HG02678 (cell line): ENCODE results near the gene SIX2.

Experiments used
- ATAC-seq: cut with Tn5 transposase; IDR thresholded peaks from one replicate; pipeline ENCODE4 v1.9.1; 2021; ENCODE audit warnings: mild to moderate bottlenecking, moderate library complexity; ENCODE audit not compliant: unreplicated experiment

SIX2 gene

DNA sequence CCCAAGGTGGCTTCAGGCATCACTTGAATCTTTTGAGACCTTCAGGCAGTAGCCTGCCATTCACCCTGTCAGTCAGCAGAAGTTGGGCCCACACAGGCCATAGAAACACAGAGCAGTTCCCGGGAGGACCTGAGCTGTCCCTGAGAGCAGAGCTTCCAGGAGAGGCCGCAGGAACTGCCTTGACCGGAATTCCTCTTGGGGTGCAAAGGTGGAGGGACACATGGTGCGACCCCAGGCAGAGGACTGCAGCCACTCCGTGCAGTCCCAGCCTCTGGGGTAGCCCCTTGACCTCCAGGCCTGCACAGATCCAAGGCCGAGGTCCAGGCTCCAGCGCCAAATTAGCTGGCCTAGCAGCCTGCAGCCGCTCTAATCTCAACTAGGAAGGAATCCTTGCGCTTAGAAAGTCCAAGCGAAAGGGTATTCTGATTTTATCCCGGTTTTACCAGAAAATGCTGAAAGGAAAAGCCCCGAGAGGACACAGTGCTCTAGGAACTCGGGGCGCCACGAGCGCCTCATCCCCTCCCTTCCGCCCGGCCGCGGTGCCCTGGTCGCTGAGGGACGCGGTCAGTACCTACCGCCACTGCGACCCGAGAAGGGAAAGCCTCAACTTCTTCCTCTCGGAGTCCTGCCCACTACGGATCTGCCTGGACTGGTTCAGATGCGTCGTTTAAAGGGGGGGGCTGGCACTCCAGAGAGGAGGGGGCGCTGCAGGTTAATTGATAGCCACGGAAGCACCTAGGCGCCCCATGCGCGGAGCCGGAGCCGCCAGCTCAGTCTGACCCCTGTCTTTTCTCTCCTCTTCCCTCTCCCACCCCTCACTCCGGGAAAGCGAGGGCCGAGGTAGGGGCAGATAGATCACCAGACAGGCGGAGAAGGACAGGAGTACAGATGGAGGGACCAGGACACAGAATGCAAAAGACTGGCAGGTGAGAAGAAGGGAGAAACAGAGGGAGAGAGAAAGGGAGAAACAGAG lies 5.4 kb downstream of the SIX2 start:
- ATAC-seq: no peak

DNA sequence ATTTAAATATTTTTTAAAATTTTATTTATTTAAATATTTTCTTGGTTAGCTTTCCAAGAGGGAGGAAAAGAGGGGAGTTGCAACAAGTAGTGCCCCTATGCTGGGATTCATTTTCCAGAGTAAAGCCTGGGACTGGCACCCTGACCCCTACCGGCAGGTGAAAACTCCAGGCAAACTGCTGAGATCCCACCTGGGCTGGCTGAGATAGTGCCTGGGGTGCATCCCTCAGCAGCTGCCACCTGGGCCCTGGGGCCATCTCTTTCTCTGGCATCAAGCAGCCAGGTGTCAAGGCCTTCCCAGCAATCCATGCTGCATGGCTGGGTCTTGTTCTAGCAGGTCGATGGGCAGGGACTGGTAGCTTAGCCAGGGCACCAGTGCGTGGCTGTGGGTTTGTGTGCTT lies 6.6 kb downstream of the SIX2 start:
- no peak for ATAC-seq

DNA sequence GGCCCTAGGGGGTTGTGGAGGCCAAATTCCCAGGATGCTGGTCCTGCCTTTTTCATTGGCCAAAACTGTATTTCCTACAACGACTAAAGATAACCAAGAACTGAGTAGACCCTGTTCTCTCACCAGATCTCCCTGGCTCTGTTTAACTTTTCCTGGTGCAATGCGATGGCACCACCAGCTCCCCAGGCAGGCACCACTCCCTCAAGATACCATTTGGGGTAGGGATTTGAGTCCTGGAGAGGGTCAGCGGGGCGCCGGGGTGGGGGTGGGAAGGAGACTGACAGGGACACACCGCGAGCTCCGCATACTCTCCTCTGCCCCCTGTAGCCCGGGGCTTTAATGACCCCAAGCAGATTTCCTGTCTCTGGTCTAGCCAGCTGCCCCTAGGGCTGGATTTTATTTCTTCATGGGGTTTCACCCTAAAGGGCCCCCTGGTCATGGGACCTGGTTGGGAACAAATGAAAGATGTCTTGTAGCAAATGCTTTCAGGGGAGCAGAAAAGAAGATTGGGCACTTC lies 7.3 kb downstream of the SIX2 start:
- ATAC-seq: no peak

DNA sequence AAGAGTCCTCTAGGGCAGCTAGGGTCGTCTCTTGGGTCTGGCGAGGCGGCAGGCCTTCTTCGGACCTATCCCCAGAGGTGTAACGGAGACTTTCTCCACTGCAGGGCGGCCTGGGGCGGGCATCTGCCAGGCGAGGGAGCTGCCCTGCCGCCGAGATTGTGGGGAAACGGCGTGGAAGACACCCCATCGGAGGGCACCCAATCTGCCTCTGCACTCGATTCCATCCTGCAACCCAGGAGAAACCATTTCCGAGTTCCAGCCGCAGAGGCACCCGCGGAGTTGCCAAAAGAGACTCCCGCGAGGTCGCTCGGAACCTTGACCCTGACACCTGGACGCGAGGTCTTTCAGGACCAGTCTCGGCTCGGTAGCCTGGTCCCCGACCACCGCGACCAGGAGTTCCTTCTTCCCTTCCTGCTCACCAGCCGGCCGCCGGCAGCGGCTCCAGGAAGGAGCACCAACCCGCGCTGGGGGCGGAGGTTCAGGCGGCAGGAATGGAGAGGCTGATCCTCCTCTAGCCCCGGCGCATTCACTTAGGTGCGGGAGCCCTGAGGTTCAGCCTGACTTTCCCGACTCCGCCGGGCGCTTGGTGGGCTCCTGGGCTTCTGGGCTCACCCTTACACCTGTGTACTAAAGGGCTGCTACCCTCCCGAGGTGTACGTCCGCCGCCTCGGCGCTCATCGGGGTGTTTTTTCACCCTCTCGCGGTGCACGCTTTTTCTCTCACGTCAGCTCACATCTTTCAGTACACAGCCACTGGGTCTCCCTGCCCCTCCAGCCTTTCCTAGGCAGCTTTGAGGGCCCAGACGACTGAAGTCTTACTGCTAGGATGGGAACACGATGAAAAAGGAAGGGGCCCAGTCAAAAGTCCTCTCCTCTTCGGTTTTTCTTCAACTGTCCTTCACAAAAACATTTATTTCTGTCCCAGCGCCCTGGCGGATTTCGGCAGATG lies 8.1 kb downstream of the SIX2 start:
- ATAC-seq: no peak

DNA sequence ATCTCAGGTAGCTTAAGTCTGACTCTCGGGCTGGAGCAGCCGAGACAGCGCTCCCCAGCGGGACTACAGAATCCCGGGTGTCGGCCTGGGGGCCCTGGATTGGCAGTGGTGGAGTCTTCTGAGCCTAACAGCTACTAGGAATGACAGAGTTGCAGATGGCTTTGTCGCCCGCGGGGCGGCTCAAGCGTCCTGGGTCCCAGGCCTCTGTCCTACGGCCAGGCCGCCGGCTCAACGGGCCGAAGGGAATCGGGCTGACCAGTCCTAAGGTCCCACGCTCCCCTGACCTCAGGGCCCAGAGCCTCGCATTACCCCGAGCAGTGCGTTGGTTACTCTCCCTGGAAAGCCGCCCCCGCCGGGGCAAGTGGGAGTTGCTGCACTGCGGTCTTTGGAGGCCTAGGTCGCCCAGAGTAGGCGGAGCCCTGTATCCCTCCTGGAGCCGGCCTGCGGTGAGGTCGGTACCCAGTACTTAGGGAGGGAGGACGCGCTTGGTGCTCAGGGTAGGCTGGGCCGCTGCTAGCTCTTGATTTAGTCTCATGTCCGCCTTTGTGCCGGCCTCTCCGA lies 8.8 kb downstream of the SIX2 start:
- no peak for ATAC-seq

DNA sequence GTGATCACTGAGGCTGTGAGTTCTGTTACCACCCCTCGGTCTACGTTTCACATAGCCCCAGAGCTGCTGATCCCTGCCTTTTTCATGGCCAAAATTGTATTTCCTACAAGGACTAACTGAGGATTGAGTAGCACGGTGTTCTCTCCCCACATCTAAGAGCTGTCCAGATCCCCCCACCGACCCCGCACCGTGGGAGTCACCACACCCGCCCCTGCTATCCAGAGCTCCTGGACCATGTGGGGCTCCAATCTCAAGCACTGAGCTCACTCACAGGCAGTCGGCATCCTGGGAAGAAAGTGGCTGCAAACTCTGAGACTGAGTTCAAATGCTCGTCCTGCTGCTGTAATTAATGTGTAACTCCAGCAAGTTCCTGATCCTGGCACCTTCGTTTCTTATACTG lies 9.7 kb downstream of the SIX2 start:
- ATAC-seq: no peak

DNA sequence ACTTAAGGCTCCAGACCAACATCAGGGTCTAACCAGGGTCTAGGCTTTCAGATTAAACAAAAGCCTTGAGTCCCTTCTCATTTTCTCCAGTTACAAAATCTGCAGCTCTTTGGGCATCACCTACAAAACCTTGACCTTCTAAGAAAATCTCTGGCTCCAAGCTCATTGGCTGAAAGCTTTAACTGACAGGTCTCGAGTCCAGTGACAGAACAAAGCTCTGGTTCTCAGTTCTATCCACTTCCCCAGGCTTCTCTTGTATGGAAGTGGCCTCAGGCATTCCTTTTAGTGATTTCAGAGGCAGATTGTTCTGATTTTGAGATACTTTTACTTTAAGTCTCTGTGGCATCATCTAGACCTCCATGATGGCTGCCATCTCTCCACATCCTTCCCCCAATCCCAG lies 11.3 kb downstream of the SIX2 start:
- no peak for ATAC-seq

DNA sequence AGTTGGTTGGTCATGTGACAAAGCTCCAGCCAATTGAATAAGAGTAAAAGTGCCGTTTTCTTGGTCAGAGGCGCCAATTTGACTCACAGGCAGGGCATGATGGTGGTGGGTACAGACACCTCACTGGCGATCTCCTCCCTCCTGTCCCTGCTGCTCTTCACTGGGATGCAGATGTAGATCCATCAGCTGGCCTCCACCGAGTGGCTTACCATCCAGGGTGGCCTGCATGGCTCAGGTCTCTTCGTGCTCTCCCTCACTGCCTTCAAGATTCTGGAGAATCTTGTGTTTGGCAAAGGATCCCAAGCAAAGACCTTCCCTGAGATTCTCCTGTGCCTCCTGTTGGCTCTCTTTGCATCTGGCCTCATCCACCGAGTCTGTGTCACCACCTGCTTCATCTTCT lies 12.9 kb downstream of the SIX2 start:
- ATAC-seq: no peak

DNA sequence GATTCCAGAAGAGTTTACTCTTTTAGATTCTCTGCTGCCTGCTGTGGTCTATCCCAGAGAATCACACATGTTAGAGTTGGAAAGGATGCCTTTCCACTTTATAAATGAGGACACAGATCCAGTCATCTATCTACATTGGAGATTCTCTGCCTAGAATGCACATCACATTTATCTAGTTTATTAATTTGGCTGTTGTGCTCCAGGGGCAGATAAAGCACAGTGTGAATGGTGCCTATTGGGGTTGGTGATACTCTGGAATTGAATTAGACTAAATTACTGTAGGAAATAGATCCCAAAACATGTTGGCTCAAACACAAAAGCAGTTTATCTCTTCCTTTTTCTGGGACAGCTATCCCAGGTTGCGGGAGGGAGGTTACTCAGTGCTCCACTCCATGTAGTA lies 14.9 kb downstream of the SIX2 start:
- ATAC-seq: no peak

DNA sequence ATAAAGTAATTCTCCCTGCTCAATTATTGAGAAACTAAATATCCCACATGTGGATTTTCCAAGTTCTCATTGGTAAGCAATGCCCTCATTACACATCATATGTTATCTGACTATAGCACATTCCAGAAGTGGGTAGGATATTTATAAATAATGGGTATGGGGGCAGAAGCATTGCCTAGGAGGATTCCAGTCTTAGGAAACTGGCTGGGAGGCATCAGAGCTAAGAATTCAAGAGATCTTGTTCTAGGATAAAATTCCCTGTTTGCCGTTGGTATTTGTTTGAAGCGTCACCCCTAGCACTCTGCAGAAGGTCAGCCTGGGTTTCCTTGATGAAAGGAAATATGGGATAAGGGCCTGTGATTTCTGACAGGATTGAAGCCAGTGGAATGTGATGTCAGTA lies 20.1 kb downstream of the SIX2 start:
- no peak for ATAC-seq

DNA sequence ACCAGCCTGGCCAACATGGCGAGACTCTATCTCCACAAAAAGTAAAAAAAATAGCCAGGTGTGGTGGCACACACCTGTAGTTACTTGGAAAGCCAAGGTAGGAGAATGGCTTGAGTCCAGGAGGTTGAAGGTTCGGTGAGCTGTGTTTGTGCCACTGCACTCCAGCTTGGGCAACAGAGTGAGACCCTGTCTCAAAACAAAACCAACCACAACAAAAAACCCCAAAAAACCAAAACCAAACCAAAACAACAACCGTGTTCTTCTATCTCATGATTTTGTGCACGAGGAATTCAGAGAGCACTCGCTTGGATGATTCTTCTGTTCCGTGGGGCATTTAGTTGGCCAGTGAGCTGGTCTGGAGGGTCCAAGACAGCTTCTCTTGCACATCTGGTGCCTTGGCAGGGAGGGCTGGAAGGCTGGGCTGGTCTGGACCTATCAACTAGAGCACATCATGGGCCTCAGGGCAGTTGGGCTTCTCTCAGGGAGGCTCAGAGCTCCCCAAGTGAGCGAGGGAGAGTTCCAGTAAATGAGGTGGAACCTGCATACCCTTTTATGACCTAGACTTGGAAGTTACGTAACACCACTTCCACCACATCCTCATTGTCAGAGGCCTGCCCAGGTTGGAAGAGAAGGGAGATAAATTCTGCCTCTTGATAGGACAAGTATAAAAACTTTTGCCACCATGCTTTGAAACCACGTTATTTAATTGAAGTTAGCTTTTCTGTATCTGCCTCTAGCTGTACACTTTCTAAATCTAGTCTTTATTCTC lies 25.2 kb downstream of the SIX2 start:
- ATAC-seq: no peak

DNA sequence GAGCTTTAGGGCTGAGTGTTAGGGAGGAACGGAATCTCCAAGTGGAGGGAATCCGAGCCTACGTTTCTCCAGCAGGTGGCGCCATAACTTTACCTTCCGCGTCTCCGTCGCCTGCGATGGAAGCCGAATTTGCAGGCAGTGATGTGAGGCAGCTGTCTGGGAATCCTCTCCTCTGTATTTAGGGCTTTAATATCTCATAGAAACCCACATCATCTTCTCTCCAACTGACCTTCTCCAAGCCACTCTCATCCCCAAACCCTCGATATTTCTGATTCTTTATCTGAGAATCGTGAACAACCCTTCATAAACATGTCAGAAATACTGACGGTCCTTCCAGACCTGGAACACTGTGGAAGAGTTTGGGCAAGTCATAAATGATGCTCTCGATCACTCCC lies 27.5 kb downstream of the SIX2 start:
- ATAC-seq: no peak

DNA sequence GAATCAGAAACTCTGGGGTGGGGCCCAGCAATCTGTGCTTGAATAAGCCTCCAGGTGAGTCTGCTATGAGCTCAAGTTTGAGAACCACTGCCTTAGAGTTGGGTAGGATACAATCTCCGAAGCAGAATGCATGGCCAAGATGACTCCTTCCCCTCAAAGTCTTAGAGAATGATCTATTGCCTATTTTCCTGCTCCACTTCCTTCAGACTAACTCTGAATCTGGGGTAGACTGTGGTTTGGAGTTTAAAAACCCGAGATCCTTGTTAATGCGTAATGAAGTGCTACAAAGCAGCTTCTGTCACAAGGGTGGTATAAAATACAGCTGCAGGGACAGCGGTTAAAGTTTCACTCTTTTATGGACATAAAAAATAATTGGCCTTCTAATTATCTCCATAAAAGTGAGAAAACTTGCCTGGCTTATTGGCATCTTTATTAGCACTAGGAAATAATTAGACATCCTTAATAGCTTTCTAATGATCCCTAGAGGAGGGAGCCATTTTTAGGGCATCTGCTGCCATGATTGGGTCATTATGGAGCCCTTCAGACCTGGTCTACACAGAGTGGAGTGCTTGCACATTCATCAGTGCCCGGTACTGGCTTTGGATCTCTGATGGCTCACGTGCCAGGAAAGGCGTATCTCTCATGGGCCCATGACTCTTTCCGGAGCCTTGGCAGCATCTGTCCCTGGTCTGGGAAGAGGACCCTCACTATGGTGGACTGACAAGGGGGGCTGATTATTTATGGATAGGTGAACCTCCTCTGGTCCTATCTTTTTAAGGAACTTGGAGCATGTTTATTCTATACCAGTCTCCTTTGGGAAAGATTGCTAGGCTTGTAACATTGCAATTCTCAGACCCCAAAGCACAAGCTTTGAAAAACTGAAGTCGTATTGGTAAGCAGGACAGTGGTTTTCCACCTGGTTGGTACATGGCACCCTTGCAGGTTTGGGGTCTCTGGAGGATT lies 28.2 kb downstream of the SIX2 start:
- ATAC-seq: no peak

DNA sequence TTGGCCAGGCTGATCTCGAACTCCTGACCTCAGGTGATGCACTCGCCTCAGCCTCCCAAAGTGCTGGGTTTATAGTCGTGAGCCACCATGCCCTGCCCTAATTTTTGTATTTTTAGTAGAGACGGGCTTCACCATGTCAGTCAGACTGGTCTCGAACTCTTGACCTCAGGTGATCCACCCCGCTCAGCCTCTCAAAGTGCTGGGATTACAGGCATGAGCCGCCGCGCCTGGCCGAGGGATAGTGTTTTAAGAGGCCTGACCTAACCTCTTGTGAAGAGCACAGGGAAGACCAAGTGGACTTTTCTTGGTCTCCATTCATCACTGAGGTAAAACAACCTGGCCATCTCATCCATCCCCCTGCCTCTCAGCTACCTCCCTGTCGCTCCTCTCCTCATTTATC lies 29.7 kb downstream of the SIX2 start:
- no peak for ATAC-seq

DNA sequence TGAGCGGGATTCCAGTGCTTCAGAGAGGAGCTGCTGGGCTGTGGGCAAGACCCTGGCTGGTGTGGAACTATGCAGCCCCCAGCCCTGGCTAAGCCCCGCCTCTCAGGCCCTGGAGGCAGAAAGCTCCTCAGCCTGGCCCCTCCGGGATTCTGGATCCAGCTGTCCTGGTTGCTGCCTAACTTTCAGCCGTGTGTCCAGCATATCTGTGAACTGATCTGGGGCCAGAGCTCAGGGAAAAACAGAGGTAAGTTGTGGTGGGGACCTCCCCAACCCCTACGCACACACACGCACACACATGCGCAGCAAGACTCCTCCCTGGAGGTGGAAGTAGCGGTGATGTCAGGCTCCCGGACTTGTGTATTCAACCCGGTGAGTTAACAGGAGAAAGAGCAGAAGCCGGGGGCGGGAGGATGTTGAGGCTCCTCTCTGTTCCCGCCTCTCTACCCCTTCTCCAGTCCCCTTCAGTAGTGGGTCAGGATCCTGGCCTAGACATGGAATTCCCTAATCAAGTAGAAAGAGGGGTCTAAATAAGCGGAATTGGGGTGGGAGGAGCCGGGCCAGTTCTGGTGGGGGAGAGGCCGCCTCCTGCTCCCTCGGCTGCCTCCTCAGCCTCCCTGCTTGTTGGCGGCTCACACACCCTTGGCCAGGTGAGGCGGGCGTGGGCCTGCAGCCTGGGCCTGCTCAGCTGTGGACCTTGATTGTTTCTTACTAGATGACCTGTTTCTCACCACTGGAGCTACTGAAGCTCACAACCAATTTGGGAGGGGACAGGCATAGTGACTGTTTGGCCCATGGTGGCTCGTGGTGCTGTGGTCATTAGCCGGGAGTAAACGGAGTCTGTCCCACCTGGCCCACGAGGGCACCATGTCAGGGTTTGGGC lies 33.4 kb downstream of the SIX2 start:
- ATAC-seq: no peak

DNA sequence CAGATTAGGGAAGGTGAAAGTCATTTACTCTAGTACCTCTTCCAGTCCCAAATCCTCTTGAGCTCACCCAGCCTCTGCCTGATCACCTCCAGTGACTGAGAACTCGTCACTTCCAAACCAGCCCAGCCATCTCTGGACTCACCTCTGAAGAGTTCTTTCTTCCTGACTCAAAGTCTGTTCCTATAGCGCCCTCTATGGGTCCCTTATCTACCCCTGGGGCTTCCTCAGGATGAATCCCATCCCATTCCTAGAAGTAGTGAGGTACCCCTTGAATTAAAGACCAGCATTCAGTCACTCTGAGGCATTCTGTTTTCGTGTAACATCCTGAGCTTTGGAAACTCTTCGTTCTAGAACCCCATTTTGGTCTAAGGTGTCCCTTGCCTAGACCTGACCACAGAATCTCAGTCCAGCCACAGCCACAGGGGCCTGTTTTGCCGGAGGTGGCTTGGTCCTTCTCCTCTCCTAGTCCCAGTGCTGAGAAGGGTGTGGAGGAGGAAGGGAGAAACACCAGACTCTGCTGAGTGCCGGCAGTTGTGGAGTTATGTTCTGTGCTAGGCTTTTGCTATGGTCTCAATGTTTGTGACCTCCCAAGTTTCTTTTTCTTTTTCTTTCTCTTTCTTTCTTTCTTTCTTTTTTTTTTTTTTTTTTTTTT lies 35.1 kb downstream of the SIX2 start:
- ATAC-seq: no peak

DNA sequence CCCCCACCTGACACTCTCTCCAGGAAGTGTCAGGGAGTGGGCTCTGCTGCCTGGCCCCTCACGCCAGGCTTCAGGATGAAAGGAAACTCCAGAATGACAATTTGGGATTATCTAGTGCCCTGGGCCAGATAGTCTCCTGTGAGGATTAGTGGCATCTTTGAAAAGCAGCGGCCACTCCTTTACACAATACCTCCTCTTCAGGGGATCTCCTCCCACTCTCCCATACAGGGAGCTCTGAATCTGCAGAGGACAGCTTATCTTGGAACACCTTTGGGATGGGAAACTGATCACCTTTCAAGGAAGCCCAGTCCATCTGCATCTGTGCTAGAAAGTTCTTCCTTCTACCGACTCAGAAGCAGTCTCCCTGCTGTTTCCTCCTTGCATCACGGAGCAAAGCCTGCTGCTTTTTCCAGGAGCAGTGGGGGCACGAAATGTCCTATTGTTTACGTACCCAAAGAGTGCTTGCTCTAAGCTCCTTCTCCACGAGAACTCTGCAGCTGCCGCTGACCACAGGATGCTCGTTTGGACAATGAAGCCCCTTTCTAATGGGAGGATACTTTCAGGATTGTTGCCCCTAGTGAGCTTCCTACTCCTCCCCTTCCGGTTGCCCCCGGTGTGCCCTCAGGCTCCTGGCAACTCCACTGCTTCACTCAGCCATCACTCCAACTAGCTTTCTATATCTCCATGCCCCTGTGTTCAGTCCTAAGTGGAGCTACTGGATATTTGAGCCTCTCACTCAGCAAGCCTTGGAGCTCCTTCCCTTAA lies 36.3 kb downstream of the SIX2 start:
- no peak for ATAC-seq
